GM19397 (cell line): ENCODE measurements around the gene GABRA1.

ENCODE experiments used
- ATAC-seq: cut with Tn5 transposase; IDR thresholded peaks from one replicate; pipeline ENCODE4 v1.9.1; 2021; ENCODE audit warnings: mild to moderate bottlenecking, moderate library complexity; ENCODE audit not compliant: unreplicated experiment

The GABRA1 gene

DNA sequence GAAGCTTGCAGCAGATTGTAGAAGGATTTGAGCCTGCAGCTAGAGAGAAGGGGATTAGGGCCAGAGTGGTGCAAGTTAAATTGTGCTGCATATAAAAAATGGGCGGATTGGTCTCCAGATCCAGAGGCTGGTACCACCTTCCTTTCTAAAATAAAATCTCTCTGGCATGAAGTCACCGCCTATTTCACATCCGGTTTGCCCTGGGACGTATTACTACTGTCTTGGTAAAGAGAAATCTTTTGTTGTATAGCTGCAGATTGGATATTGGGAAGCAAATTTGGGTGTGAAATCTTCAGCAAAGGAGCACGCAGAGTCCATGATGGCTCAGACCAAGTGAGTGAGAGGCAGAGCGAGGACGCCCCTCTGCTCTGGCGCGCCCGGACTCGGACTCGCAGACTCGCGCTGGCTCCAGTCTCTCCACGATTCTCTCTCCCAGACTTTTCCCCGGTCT is at the start of gene GABRA1:
Gene GABRA1 (plus strand): TSS at position 180 of the 451 bp plus-strand sequence. CDS start 2,691 bp downstream, outside the sequence.
- no peak for ATAC-seq

DNA sequence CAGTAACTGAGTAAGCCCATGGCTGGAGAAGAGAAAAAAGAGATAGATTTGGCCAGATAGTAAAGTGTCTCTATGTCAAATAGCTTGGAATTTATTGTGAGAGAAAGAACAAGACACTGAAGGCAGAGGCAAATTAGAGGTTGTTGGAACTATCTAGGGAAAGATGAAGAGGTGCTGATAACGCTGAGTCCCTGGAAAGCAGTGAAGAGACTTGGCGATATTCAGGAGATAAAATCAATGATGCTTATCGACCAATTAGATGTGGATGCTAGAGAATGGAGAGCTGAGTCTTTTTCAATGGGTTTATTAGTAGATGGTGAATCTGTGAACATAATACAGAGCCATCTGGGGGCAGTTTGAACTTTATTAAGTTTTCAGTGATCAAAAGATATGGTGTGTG is 48.6 kb upstream of the GABRA1 start:
- ATAC-seq: no peak

DNA sequence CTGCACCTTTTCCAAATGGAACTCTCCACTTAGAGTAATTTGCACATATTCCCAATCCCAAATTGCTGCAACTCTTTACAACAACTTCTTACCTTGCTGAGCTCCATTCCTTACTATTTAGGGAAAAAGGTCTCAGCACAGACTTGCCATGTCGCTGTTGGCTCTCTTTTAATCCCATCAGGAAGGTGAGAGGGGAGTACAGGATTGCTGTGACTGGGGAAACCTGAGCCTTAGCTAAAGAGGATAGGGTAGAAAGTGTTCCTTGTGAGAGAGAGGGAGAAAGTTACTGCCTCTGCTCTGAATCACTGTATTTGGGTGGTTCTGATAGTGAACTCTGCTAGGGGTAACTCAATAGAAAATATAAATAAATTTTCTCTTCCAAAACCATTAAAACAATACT is 43.7 kb upstream of the GABRA1 start:
- no peak for ATAC-seq

DNA sequence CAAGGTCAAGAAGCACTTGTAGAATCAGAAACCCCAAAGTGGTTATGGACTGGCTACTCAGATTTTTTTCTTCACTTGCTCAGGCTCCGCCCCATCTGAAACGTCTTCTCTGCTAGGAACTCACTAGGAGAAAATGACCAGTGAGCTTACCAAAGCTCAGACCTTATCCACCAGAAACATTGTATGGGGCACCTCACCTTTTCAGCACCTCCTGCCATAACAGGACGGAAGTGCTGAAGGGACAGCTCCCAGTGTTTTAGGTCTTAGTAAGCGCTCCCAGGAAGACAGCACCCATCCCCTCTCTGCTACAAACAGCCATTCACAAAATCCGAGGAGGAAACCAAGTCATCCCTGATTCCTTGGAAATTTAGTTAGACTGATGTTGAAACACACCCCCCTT is 1.2 kb upstream of the GABRA1 start:
- ATAC-seq: no peak

DNA sequence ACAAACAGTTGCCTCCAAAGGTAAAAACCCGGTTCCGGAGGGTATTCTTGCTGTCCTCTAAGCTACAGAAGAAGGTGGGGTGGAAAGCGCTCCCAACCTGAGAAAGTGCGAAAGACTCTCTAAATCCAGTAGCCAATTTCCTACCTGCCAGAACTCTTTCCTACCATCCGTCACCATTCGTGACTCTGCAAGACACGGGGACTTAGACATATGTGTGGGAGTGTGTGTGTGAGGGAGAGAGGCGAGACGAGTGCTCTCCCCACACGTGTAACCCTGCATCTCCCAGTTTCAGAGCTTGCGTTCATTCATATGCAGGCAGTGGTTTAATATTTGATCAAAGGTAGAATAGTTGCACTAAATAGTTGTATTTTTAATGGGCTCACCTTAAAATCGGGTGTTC is 473 bp upstream of the GABRA1 start:
- no peak for ATAC-seq

DNA sequence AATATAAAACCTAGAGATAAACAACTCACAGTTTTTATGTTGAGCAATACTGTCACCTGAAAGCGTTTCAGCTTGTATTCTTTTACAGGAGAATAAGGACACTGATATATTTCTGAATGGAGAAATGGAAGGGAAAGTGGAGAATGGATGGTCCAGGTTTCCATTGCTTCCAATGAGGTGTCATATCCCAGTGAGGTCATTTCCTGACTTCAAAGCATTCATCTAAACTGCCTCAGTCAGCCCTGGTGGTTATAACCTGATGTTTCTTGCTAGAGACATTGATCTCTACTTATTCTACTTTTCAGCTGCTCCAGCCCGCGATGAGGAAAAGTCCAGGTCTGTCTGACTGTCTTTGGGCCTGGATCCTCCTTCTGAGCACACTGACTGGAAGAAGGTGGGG is 2.6 kb downstream of the GABRA1 start:
- ATAC-seq: no peak

DNA sequence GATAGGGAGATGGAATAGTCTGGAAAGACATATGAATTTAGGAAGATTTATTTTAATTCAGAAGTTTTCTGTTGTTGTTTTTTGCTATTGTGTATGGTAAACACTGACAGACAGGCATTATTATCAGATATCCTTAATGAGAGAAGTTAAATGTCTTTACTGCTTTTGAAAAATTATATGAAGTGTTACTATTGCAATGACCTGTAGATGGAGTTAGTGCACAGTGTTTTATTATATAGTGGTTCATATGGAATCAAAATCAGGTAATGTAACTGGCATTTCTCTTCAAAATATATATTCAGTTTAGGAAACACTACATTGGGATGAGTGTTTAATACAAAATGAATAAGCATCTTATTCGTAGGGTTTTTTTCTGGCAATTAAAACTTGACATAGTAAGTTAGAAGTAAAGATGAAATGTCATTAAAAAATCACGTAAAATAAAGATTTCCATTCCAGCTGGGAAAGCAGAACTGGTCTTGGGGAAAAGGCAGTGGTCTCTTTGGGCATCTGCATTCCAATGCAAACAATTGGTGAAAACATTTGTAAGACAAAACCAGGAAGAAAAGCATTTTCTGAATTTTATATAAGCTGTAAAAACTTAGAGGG is 3.9 kb downstream of the GABRA1 start:
- ATAC-seq: no peak

DNA sequence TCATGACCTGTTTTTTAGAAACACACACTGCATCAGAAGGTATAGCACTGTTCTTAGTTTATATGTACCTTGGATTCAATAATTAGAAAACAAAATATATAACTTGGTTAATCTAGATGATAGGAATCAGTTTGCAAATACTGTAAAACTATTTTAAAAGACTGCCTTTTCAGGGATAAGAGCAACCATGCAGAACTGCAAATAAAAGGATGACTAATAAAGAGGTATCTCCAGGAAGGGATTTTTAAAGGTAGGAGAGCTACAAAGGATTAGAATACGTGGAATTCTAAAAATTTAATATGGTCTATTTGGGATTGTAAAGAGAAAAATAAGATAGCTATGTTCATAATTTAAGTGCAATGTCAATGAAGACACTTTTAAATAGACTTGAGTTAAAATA is 9.4 kb downstream of the GABRA1 start:
- ATAC-seq: no peak

DNA sequence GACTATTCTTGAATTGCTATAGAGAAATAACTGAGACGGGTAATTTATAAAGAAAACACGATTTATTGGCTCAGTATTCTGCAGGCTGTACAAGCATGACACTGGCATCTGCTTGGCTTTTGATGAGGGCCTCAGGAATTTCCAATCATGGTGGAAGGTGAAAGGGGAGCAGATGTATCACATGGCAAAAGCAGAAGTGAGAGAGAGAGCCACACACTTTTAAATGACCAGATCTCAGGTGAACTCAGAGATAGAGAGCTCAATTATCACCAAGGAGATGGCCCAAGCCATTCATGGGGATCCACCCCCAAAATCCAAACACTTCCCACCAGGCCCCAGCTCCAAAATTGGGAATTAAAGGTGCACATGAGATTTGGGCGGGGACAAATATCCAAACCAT is 15.3 kb downstream of the GABRA1 start:
- no peak for ATAC-seq

DNA sequence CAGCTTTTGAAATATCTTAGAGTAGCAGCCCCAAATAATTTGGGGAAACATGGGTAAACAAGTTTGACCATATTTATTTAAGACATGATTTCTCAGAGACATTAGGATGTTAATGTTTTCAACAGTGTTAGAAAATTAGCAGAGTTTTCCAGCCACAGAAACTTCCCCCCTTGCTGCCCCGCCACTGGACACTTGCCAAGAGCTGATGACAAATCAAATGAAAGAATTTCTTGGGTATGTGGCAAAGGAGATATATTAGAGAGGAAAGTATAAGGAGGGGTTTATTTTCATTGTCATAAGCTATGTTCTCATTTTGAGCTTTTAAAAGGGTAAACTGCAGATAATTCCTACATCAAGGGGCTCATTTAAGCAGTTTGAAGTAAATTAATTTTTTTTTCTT is 15.9 kb downstream of the GABRA1 start:
- no peak for ATAC-seq

DNA sequence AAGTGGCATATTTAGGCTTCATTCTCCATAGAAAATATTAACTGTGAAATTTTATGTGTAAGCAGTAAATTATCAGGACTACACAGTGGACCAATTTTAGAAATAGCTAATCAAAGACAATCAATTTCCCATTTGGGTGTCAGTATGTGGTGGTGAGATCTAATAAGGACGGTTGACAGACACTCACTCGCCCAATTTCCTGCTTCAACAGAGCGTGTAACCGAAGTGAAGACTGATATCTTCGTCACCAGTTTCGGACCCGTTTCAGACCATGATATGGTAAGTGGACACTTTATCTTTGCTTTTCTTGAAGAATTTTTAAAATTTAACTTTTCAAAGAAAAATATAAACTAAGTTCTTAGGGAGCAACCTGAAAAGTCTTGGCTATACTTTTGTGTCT is 17.6 kb downstream of the GABRA1 start:
- no peak for ATAC-seq

DNA sequence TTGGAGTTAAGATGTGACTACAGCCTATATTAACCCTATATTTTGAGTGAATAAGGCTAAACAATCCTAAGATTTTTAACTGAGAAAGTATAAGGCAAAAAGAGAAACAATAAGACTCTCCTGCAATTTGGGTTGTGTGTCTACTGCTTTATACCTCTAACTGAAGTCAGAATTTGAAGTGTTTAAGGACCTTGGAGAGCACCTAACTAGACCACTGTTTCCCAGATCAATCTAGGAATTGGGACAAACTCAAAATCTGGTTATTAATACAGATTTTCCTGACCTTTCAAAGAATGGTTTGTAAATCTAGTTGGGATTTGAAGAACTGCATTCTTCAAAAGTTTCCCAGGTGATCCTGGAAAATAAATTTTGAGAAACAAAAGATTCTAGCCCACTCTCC is 42.1 kb downstream of the GABRA1 start:
- no peak for ATAC-seq

DNA sequence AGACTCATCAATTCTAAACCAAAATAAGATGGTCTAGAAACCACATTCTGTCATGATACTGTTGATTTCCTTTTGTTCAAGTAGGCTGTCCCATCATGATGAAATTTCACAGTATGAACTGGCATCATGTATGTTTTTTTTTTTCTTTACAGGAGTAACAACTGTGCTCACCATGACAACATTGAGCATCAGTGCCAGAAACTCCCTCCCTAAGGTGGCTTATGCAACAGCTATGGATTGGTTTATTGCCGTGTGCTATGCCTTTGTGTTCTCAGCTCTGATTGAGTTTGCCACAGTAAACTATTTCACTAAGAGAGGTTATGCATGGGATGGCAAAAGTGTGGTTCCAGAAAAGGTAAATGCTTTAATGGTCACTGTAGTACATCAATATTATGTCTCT is 47.6 kb downstream of the GABRA1 start:
- ATAC-seq: no peak

DNA sequence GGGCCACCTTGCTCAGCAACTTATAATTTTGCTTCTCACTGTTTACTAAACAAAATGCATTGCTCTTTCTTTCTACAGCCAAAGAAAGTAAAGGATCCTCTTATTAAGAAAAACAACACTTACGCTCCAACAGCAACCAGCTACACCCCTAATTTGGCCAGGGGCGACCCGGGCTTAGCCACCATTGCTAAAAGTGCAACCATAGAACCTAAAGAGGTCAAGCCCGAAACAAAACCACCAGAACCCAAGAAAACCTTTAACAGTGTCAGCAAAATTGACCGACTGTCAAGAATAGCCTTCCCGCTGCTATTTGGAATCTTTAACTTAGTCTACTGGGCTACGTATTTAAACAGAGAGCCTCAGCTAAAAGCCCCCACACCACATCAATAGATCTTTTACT is 49.1 kb downstream of the GABRA1 start:
- no peak for ATAC-seq

DNA sequence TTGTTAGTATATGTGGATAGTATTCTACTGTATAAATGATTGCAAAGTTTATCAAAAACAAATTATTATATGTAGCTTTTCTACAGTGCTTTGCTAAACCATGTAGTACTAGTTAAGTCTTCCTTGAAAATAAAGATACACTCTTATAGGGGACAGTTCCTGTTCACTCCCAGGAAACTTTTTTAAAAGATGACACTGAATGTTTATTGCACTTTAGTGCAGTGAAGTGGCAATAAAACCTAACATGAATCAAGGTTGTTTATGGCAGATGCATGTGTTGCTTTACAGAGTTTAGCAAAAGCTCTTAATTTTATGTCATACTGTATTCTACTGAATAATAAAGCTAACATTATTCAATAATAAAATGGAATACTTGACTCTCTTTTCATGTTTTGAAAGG is 51.7 kb downstream of the GABRA1 start:
- no peak for ATAC-seq

DNA sequence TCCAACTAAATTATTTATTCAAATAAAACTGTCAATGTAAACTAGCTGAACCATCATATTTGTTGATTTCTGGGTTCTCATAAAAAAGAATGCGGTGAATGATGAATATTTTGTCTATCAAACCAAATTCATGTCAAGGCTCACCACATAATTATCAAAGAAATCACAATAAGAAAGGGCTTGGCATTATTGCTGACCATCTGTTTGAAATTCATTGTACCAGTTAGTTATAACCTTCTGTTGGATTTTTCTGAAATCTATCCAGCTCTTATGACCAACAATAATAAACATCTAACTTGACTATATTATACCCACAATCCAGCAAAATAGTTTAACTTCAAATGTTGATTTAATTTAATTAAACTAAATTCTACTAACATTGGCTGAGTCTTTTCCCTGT is 53.1 kb downstream of the GABRA1 start:
- no peak for ATAC-seq

DNA sequence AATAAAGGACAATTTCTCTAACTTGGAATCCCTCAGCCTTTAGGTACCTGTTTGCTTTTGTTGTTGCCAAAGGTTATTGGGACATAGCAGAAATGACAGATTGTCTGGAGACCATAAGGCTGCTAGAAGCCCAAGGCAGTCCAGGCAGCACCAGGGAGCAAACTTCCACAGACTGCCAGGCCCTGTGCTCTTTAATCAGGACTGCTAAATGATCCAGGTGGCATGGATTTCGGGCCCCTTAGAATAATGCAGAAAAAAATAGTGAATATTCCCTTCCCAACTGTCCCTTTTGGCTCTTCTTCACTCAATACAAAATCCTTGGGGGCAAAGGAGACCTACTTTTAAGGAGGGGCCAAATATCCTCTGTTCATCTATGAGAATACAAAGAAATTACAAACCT is 73.9 kb downstream of the GABRA1 start:
- no peak for ATAC-seq

DNA sequence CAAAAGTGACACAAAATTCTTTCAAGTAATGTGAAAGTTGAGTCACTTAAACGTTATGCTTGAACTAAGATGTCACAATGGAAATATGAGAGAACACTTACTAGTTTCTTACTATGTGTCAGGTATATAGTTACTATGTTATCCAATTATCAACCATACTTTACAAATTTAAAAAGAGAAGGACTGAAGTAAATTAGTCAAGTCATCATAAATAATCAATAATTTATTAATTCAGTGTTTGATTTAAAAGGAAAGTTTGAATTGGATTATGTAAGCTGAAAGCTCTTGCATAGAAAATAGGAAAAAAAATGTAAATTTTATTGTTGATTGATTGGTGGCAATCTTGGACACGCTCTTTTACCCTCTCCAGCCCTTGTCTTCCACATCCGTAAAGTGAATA is 76.3 kb downstream of the GABRA1 start:
- ATAC-seq: no peak

DNA sequence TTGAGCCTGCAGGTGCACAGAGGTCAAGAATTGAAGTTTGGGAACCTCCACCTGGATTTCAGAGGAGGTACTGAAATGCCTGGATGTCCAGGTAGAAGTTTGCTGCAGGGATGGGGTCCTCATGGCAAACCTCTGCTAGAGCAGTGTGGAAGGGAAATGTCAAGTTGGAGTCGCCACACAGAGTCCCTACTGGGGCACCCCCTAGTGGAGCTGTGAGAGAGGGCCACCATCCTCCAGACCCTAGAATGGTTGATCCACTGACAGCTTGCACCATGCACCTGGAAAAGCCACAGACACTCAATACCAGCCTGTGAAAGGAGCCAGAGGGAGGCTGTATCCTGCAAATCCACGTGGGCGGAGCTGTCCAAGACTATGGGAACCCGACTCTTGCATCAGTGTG is 78.0 kb downstream of the GABRA1 start:
- no peak for ATAC-seq

DNA sequence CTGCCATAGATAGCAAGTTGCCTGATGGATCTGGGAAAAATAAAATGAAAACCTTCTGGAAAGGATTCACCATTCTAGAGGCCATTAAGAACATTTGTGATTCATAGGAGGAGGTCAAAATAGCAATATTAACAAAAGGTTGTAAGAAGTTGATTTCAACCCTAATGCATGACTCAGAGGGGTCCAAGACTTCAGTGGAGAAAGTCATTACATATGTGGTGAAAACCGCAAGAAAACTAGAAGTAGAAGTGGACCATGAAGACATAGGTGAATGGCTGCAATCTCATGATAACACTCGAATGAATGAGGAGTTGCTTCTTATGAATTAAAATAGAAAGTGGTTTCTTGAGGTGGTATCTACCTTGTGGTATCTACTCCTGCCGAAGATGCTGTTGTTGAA is 86.6 kb downstream of the GABRA1 start:
- no peak for ATAC-seq

DNA sequence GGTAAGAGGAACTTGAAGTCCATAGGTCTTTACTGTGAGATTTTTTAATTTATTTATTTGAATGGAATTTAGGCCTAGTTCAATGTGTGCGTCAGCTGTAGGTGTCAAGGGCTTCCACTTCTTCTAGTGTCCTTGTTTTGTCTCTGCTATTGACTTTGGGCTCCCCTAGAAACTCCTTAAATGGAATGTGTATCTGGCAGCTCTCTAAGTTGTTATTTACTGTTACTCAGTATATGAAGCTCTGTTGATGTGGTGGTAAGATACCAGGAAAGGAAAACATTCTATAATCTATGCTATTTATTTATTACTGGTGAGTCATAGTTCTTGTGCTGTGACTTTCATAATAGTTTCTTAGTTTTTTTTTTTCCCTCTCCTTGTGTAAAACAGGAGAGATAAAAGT is 97.1 kb downstream of the GABRA1 start:
- ATAC-seq: no peak

DNA sequence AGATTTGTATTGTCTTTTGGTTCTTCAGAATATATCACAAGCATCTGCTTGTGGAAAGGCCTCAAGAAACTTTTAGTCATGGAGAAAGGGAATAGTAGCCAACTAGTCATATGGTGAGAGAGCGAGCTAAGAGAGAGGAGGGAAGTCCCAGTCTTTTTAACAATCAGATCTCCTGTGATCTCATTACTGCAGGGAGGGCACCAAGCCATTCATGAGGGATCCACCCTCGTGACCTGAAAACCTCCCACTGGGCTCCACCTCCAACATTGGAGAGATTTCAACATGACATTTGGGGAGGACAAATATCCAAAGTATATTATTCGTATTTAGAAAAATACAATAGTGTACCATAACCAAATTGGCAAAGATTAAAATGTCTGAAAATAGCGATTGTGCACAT is 99.0 kb downstream of the GABRA1 start:
- ATAC-seq: no peak
